Fibroblast of lung (primary cell): ENCODE data around the gene STX1B.

Experiments used
- CTCF ChIP-seq, 2 donors: IDR thresholded peaks in 1 of 2; conservative IDR thresholded peaks in 1 of 2; 1 replicate in 1 of 2; 2 replicates in 1 of 2; pipeline ENCODE4 v1.5.1; 2011 to 2012; ENCODE audit warnings: low read length in 2 of 2, control low read depth in 1 of 2, inconsistent platforms in 1 of 2, low read depth in 1 of 2, mild to moderate bottlenecking in 1 of 2
- EZH2 ChIP-seq: IDR thresholded peaks from 2 replicates; pipeline ENCODE4 v1.5.1; 2012; ENCODE audit warnings: low read length, control low read depth, mild to moderate bottlenecking; ENCODE audit errors: missing control alignments

DNA sequence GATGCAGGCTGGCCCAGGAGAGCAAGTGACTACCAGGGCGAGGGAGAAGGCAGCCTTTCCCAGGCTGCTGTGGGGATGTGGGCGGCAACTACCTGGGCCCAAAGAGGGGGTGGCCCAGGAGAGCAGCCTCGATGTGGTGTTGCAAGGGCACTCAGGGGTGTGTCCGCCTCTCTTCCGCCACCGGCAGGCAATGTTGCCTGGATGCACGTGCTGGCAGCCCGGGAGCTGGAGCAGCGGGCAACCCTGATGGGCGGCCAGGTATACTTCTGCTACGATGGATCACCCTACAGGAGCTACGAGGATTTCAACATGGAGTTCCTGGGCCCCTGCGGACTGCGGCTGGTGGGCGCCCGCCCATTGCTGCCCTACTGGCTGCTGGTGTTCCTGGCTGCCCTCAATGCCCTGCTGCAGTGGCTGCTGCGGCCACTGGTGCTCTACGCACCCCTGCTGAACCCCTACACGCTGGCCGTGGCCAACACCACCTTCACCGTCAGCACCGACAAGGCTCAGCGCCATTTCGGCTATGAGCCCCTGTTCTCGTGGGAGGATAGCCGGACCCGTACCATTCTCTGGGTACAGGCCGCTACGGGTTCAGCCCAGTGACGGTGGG, 22.8 kb downstream of the STX1B start:
- TF ChIP-seq CTCF (conservative IDR thresholded peaks at IDR 0.05 in 1 of 2, IDR thresholded peaks at IDR 0.05 in 1 of 2; ENCODE audit: low read depth in 1 of 2, low read length in 2 of 2) (no peak), EZH2 (no peak)
